Lower lobe of right lung (tissue), 2 donors: ENCODE results near the gene MICAL3. TPM values are rescaled to one million over a fixed set of nuclear protein-coding genes. Genes with fewer than 3 reads are reported as not detected.
A peak's percentile ranks its signal among the peaks of the same experiment; 100 is the strongest.

ENCODE experiments used
- ATAC-seq, 2 donors: fragments of 200-7000 bp; cut with Tn5 transposase; one replicate each; pipeline ENCODE4 v1.9.1; 2020 to 2022; ENCODE audit warnings: mild to moderate bottlenecking in 2 of 2, moderate library complexity in 2 of 2
- DNase-seq: peaks from one replicate; pipeline ENCODE4 v3.0.0-alpha.2; 2020
- H3K27ac ChIP-seq: fragments of 200-600 bp; one replicate; pipeline ENCODE4 v1.8.0; 2022
- H3K27me3 ChIP-seq: fragments of 200-600 bp; one replicate; pipeline ENCODE4 v1.8.0; 2022; ENCODE audit warnings: low read depth
- H3K36me3 ChIP-seq: fragments of 200-600 bp; one replicate; pipeline ENCODE4 v1.8.0; 2022; ENCODE audit warnings: mild to moderate bottlenecking
- H3K4me1 ChIP-seq: fragments of 200-600 bp; one replicate; pipeline ENCODE4 v1.8.0; 2022
- H3K4me3 ChIP-seq: fragments of 200-600 bp; one replicate; pipeline ENCODE4 v1.8.0; 2022; ENCODE audit warnings: mild to moderate bottlenecking
- H3K9me3 ChIP-seq: fragments of 200-600 bp; one replicate; pipeline ENCODE4 v1.8.0; 2022
- intact Hi-C: fragments of 100-400 bp; cut with DNase I; formaldehyde crosslinking; loops from one replicate; pipeline ENCODE4 v1.11.0; 2022
- total RNA-seq: library from RNA; stranded (reverse); fragmentation: NEBNext Ultra II Directional; extraction: Animal tissue kit (Norgen Biotek cat#: 25700); gene quantifications from one replicate; pipeline ENCODE4 v1.2.1, GENCODE V29; 2021
- TF ChIP-seq, protein P1 (sequence below): fragments of 200-600 bp; IDR thresholded peaks from one replicate; pipeline ENCODE4 v1.8.0; 2022; ENCODE audit warnings: antibody characterized with exemption, mild to moderate bottlenecking
- donor health status: DM: no; HTN: yes; CAD: no; lungs with severe emphysema.

MICAL3 gene
- total RNA-seq, 1 donor from 2014 or later: 23.5 TPM

DNA sequence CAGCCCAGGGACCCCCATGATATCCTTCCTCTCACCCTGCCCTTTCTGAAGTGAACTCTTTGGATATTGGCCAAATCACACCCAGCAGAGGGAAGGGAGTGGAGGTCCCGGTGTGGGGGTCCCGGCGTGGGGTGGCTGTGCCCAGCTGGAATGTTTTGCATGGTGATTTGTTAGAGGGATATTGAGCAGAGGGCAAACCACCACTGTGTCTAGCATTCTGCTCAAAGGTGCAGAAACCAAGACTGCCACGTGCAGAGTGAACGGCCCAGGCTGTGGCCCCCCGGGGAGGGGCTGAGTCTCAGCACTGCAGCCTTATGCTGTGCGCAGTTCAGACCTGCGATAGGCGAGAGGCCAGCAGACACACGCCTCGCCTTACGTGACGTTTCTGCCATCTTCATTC, 242.2 kb downstream of the MICAL3 start:
- TF ChIP-seq, protein P1, sequence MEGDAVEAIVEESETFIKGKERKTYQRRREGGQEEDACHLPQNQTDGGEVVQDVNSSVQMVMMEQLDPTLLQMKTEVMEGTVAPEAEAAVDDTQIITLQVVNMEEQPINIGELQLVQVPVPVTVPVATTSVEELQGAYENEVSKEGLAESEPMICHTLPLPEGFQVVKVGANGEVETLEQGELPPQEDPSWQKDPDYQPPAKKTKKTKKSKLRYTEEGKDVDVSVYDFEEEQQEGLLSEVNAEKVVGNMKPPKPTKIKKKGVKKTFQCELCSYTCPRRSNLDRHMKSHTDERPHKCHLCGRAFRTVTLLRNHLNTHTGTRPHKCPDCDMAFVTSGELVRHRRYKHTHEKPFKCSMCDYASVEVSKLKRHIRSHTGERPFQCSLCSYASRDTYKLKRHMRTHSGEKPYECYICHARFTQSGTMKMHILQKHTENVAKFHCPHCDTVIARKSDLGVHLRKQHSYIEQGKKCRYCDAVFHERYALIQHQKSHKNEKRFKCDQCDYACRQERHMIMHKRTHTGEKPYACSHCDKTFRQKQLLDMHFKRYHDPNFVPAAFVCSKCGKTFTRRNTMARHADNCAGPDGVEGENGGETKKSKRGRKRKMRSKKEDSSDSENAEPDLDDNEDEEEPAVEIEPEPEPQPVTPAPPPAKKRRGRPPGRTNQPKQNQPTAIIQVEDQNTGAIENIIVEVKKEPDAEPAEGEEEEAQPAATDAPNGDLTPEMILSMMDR: no peak
- H3K27ac ChIP-seq: no peak overlapping the region
- DNase-seq: no peak
- ATAC-seq: no peak
- H3K4me1 ChIP-seq: peaks cover 24% of the 10 kb centered on the region
- intact Hi-C loops: no loop called here
- H3K27me3 ChIP-seq: peaks cover 4% of the 10 kb centered on the region
- no peaks in the 10 kb centered on the region for H3K36me3 ChIP-seq
- no peak overlapping the region for H3K4me3 ChIP-seq
- no peaks in the 10 kb centered on the region for H3K9me3 ChIP-seq

DNA sequence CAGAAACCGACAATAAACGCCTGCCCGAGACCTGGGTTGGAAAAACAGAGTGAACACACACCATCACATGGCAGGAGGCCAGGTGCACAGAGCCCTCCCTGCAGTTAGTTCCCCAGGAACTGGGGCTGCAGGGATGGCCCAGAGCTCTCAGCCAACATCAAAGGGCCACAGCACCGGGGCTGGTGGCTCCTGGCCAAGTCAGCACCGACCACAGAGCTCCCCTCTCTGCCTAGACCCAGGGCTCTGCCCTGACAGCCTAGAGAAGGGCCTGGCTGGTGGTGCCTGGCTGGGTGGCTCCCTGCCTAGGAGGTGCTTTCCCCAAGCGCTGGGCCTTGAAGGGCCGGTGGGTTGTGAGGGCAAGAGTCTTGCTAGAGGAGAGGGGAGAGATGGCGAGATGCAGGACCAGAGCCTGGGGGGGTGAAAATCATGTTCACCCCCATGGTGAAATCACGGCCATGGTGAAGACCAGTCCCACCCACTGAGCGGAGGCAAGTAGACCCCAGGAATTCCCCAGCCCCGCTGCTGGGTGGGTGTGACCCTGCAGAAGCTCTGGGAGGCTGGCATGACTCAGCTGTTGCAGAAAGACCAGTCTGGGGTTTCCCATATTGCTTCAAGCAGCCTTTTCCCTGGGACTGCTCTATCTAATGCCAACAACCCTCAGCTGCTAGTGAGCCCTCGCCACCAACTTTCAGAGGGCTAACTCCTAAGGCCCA, 242.9 kb downstream of the MICAL3 start:
- peak; percentile 29 to 42 for ATAC-seq
- TF ChIP-seq, protein P1: no peak
- Histone ChIP-seq H3K4me3 (no peak overlapping the region), H3K27ac (no peak overlapping the region), H3K9me3 (no peaks in the 10 kb centered on the region), H3K36me3 (no peaks in the 10 kb centered on the region), H3K4me1 (peaks cover 21% of the 10 kb centered on the region), H3K27me3 (peaks cover 4% of the 10 kb centered on the region)
- no peak for DNase-seq
- intact Hi-C loops: no loop called here

DNA sequence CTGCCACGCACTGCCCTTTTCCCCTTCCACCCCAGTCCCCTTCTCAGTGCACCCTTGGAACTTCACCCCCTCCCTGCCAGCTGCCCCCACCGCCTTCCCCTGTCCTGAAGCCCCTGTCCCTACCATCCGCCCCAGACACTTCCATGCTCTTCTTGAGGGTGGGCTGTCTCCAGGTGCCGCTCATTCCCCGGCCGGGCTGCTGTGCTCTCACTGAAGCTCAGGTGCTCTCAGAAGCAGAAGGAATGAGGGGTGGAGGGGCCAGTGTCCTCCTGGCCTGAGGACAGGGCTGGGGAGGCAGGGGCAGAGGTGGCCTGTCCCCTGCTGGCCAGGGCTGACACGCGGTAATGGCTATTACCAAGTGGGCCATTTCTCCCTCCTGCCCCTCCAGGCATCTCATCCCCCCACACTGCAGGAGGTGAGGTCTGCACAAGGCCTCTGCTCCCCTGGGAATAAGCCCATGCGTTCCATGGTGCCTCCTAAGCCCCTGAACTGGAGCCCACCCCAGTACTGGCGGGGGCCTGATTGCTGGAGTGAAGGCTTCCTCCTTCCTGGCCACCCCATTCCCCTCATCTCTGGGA, 243.5 kb downstream of the MICAL3 start:
- H3K9me3 ChIP-seq: no peaks in the 10 kb centered on the region
- peaks cover 4% of the 10 kb centered on the region for H3K27me3 ChIP-seq
- intact Hi-C loops: no loop called here
- ATAC-seq: no peak
- peaks cover 21% of the 10 kb centered on the region for H3K4me1 ChIP-seq
- DNase-seq: no peak
- H3K27ac ChIP-seq: no peak overlapping the region
- H3K4me3 ChIP-seq: no peak overlapping the region
- TF ChIP-seq, protein P1: no peak
- H3K36me3 ChIP-seq: no peaks in the 10 kb centered on the region

DNA sequence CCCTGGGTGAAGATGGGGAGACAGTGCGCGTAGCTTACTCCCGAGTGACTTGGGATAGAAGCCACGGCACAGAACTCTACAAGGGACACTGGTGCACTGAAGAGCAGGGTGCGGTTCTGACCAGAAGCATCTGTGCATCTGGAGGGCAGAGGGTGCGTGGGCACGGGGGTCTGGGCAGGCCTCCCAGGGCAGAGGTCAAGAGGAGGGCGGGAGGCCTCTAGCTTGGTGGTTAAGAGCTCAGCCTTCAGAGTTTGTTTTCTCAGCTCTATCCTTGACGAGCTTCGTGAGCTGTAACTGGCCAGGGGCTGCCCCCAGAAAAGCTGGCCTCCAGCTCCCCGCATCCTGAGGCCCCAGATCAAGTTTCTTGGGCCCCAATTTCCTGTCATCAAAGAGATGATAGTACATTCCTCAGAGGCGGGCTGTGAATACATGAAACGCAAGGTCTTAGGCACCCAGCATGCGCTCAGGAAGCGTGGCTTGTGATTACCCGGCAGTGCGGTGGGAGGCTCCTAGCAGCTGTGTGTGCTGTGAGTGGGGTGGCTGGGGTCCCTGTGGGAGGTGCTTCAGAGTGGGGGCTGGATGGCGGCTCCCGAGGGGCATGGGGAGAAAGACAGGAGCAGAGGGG, 244.1 kb downstream of the MICAL3 start:
- no peak overlapping the region for H3K27ac ChIP-seq
- DNase-seq (no peak), ATAC-seq (no peak)
- H3K9me3 ChIP-seq: no peaks in the 10 kb centered on the region
- peaks cover 22% of the 10 kb centered on the region for H3K4me1 ChIP-seq
- H3K27me3 ChIP-seq: peaks cover 4% of the 10 kb centered on the region
- TF ChIP-seq, protein P1: no peak
- no peak overlapping the region for H3K4me3 ChIP-seq
- intact Hi-C loops: no loop called here
- no peaks in the 10 kb centered on the region for H3K36me3 ChIP-seq

DNA sequence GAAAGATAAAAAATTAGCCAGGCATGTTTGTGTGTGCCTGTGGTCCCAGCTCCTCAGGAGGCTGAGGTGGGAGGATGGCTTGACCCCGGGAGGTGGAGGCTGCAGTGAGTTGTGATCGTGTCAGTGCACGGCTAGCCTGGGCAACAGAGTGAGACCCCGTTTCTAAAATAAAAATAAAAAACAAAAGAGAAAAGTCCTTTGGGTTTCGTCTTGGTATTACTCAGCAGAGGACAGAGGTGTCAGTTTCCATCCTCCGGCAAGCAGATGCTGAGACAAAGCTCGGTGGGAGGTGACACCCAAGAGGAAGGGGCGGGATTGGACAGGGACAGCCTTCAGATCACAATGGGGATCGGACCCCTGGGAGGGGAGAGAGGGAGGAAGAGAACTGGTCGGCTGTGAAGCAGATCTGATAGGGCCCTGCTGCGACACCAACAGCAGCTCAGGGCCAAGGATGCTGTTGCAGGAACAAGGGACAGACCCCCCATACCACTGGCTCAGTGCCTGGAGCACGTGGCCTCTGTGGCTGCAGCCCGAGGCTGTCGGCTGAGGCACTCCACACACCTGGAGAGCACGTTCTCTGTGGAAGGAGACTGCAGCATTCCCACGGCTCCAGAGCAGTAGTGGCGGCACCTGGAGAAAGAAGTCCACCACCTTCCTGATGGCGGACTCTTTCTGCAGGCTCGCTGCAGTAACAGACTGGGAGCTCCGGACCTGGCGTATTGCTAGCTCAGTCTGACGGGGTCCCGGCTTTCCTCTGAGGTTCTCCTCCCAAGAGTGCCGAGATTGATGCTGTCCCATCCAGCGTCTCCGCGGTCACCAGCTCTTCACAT, 244.9 kb downstream of the MICAL3 start:
- intact Hi-C loops: no loop called here
- H3K27me3 ChIP-seq: peaks cover 4% of the 10 kb centered on the region
- H3K9me3 ChIP-seq: no peaks in the 10 kb centered on the region
- DNase-seq: no peak
- peaks cover 29% of the 10 kb centered on the region for H3K4me1 ChIP-seq
- no peak overlapping the region for H3K4me3 ChIP-seq
- TF ChIP-seq, protein P1: no peak
- no peak for ATAC-seq
- H3K27ac ChIP-seq: no peak overlapping the region
- no peaks in the 10 kb centered on the region for H3K36me3 ChIP-seq
